ENCODE measurements around the gene SH3RF1.

- TF ChIP-seq USF2 (CRISPR knock-in tag; IDR thresholded peaks at IDR 0.05) (no peak), SMAD4 (CRISPR knock-in tag; IDR thresholded peaks at IDR 0.05) (no peak), CTCF (IDR thresholded peaks at IDR 0.05) (no peak), ZNF219 (CRISPR knock-in tag; IDR thresholded peaks at IDR 0.05; ENCODE audit: borderline replicate concordance) (no peak), ATF2 (CRISPR knock-in tag; IDR thresholded peaks at IDR 0.05; ENCODE audit: borderline replicate concordance, low read depth) (no peak), CREM (CRISPR knock-in tag; IDR thresholded peaks at IDR 0.05) (no peak), AFF4 (CRISPR knock-in tag; IDR thresholded peaks at IDR 0.05; ENCODE audit: borderline replicate concordance) (no peak), SP1 (CRISPR knock-in tag; conservative IDR thresholded peaks at IDR 0.05) (no peak)
- TF ChIP-seq, protein P1, sequence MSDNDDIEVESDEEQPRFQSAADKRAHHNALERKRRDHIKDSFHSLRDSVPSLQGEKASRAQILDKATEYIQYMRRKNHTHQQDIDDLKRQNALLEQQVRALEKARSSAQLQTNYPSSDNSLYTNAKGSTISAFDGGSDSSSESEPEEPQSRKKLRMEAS (CRISPR knock-in tag; IDR thresholded peaks at IDR 0.05), result no peak
These were observed 36.5 kb downstream of the SH3RF1 start for GRCh38 chr4:169234137-169234855.
